ENCODE results near the gene DAG1. TPM values are rescaled to one million over a fixed set of nuclear protein-coding genes. Genes with fewer than 3 reads are reported as not detected.

Gene DAG1
- total RNA-seq, 1 donor from 2014 or later: 67.5 TPM

- H3K4me1 ChIP-seq: no peaks in the 10 kb centered on the region
- Mint-ChIP-seq H3K9me3 (no peaks in the 10 kb centered on the region), H3K27me3 (ENCODE audit: insufficient read depth, low read depth) (peaks cover 6% of the 10 kb centered on the region), H3K27ac (no peak overlapping the region), H3K4me1 (no peaks in the 10 kb centered on the region), H3K36me3 (no peaks in the 10 kb centered on the region), H3K4me3 (no peak overlapping the region)
- H3K27ac ChIP-seq: no peak overlapping the region
- H3K27me3 ChIP-seq: no peaks in the 10 kb centered on the region
- no peaks in the 10 kb centered on the region for H3K36me3 ChIP-seq
- H3K4me3 ChIP-seq: no peak overlapping the region
- H3K79me2 ChIP-seq (ENCODE audit: low read depth): no peaks in the 10 kb centered on the region
- H3K9ac ChIP-seq: no peak overlapping the region
- no peak overlapping the region for H3K4me2 ChIP-seq
- DNase-seq (ENCODE audit: low spot score): no peak
- H2AFZ ChIP-seq (replicated peaks): no peak overlapping the region
- H3F3A ChIP-seq (ENCODE audit: low read depth): no peaks in the 10 kb centered on the region
- no peaks in the 10 kb centered on the region for H3K9me3 ChIP-seq (ENCODE audit: low read depth)
- TF ChIP-seq EZH2phosphoT487 (IDR thresholded peaks at IDR 0.05) (no peak), CTCF (IDR thresholded peaks at IDR 0.05) (no peak), EZH2 (IDR thresholded peaks at IDR 0.05) (no peak)
- no peaks in the 10 kb centered on the region for H4K20me1 ChIP-seq (ENCODE audit: low read depth)
Measured at GRCh38 chr3:49563766-49564165, 93.7 kb downstream of the DAG1 start.

- no peak for DNase-seq (ENCODE audit: low spot score)
- TF ChIP-seq EZH2phosphoT487 (IDR thresholded peaks at IDR 0.05) (no peak), CTCF (IDR thresholded peaks at IDR 0.05) (peak; percentile 55), EZH2 (IDR thresholded peaks at IDR 0.05) (no peak)
- H3K9me3 ChIP-seq (ENCODE audit: low read depth): no peaks in the 10 kb centered on the region
- no peaks in the 10 kb centered on the region for H3K36me3 ChIP-seq
- Mint-ChIP-seq H3K4me1 (no peaks in the 10 kb centered on the region), H3K27me3 (ENCODE audit: insufficient read depth, low read depth) (peaks cover 4% of the 10 kb centered on the region), H3K4me3 (no peak overlapping the region), H3K27ac (no peak overlapping the region), H3K9me3 (no peaks in the 10 kb centered on the region), H3K36me3 (no peaks in the 10 kb centered on the region)
- H3K79me2 ChIP-seq (ENCODE audit: low read depth): no peaks in the 10 kb centered on the region
- no peaks in the 10 kb centered on the region for H3K27me3 ChIP-seq
- no peaks in the 10 kb centered on the region for H3F3A ChIP-seq (ENCODE audit: low read depth)
- H2AFZ ChIP-seq (replicated peaks): no peak overlapping the region
- H3K4me3 ChIP-seq: no peak overlapping the region
- H3K4me2 ChIP-seq: no peak overlapping the region
- H4K20me1 ChIP-seq (ENCODE audit: low read depth): no peaks in the 10 kb centered on the region
- H3K4me1 ChIP-seq: no peaks in the 10 kb centered on the region
- H3K9ac ChIP-seq: no peak overlapping the region
- no peak overlapping the region for H3K27ac ChIP-seq
Measured at GRCh38 chr3:49566312-49566711, 96.2 kb downstream of the DAG1 start.

- Mint-ChIP-seq H3K27me3 (ENCODE audit: insufficient read depth, low read depth) (peaks cover 8% of the 10 kb centered on the region), H3K4me1 (peaks cover 5% of the 10 kb centered on the region), H3K27ac (no peak overlapping the region), H3K36me3 (no peaks in the 10 kb centered on the region), H3K9me3 (no peaks in the 10 kb centered on the region), H3K4me3 (no peak overlapping the region)
- H3K4me2 ChIP-seq: no peak overlapping the region
- H3K27ac ChIP-seq: no peak overlapping the region
- no peaks in the 10 kb centered on the region for H3K9me3 ChIP-seq (ENCODE audit: low read depth)
- H4K20me1 ChIP-seq (ENCODE audit: low read depth): no peaks in the 10 kb centered on the region
- peak overlapping the region; percentile 63 for H2AFZ ChIP-seq (replicated peaks)
- H3K4me3 ChIP-seq: no peak overlapping the region
- H3K27me3 ChIP-seq: no peaks in the 10 kb centered on the region
- H3K79me2 ChIP-seq (ENCODE audit: low read depth): no peaks in the 10 kb centered on the region
- no peaks in the 10 kb centered on the region for H3K4me1 ChIP-seq
- no peak for DNase-seq (ENCODE audit: low spot score)
- no peaks in the 10 kb centered on the region for H3F3A ChIP-seq (ENCODE audit: low read depth)
- no peak overlapping the region for H3K9ac ChIP-seq
- TF ChIP-seq CTCF (IDR thresholded peaks at IDR 0.05) (no peak), EZH2phosphoT487 (IDR thresholded peaks at IDR 0.05) (no peak), EZH2 (IDR thresholded peaks at IDR 0.05) (no peak)
- no peaks in the 10 kb centered on the region for H3K36me3 ChIP-seq
Measured at GRCh38 chr3:49567406-49567805, 97.3 kb downstream of the DAG1 start.
